ENCODE measurements around the gene SDK1. TPM values are rescaled to one million over a fixed set of nuclear protein-coding genes. Genes with fewer than 3 reads are reported as not detected.
A peak's percentile ranks its signal among the peaks of the same experiment; 100 is the strongest.

Gene SDK1
- total RNA-seq, 1 donor from 2014 or later: 3.9 TPM

DNA sequence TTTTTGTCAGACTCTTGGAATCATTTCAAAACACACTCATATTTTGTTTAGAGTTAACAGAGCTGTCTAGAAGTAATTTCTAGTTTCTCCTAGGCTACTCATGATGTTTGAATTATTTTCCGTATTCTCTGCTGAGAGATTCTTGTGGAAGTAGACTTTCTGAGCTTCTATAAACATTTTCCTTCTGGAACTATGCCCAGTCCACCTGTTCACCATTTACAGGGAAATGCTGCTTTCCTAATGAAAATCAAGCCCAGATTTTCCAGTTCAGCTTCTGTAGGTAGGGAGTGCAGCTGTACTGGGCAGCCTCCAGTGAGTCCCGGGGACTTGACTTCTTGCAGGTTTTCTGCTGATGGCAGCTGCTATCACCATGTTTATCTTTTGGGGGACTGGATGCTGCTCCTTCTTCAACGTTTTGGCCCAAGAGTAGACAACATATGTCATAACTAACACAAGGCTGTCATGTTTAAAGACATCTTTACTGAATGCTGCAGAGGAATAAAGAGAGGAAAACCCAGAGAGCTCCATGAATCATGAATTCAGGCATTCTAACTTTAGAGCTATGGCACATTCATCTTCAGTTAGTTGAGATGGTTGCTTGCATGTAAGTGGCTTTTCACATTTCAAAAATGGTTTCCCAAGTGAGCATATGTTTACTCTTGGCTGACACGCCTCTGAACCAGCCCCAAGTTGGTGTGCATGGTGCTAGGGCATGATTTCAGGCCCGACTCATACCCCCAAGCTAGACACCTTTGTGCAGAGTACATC, 85.6 kb downstream of the SDK1 start:
- no peaks in the 10 kb centered on the region for H3K36me3 ChIP-seq (ENCODE audit: control insufficient read depth, insufficient read depth, low read length)
- H3K4me3 ChIP-seq (ENCODE audit: low read depth, low read length): no peak overlapping the region
- TF ChIP-seq, protein P1, sequence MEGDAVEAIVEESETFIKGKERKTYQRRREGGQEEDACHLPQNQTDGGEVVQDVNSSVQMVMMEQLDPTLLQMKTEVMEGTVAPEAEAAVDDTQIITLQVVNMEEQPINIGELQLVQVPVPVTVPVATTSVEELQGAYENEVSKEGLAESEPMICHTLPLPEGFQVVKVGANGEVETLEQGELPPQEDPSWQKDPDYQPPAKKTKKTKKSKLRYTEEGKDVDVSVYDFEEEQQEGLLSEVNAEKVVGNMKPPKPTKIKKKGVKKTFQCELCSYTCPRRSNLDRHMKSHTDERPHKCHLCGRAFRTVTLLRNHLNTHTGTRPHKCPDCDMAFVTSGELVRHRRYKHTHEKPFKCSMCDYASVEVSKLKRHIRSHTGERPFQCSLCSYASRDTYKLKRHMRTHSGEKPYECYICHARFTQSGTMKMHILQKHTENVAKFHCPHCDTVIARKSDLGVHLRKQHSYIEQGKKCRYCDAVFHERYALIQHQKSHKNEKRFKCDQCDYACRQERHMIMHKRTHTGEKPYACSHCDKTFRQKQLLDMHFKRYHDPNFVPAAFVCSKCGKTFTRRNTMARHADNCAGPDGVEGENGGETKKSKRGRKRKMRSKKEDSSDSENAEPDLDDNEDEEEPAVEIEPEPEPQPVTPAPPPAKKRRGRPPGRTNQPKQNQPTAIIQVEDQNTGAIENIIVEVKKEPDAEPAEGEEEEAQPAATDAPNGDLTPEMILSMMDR (IDR thresholded peaks at IDR 0.05; ENCODE audit: insufficient read depth, low read length, poor library complexity, severe bottlenecking): no peak
- no peaks in the 10 kb centered on the region for H3K27me3 ChIP-seq (ENCODE audit: control insufficient read depth, insufficient read depth, low read length)
- DNase-seq (ENCODE audit: low read depth): no peak

DNA sequence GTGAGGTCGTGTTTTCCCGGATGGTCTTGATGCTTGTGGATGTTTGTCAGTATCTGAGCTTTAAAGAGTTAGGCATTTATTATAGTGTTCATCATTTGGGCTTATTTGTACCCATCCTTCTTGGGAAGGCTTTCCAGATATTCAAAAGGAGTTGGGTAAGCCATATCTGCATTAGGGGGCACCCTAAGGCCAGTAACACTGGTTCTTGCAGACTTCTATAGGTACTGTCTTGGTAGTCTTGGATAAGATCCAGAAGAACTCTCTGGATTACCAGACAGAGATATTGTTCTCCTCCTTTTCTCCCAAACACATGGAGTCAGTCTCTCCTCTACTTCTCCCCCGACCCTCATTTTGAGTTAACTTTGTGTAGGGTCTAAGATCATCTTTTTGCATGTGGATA, 92.8 kb downstream of the SDK1 start:
- TF ChIP-seq, protein P1 (IDR thresholded peaks at IDR 0.05; ENCODE audit: insufficient read depth, low read length, poor library complexity, severe bottlenecking): no peak
- no peak for DNase-seq (ENCODE audit: low read depth)
- no peak overlapping the region for H3K4me3 ChIP-seq (ENCODE audit: low read depth, low read length)
- no peaks in the 10 kb centered on the region for H3K36me3 ChIP-seq (ENCODE audit: control insufficient read depth, insufficient read depth, low read length)
- H3K27me3 ChIP-seq (ENCODE audit: control insufficient read depth, insufficient read depth, low read length): no peaks in the 10 kb centered on the region

DNA sequence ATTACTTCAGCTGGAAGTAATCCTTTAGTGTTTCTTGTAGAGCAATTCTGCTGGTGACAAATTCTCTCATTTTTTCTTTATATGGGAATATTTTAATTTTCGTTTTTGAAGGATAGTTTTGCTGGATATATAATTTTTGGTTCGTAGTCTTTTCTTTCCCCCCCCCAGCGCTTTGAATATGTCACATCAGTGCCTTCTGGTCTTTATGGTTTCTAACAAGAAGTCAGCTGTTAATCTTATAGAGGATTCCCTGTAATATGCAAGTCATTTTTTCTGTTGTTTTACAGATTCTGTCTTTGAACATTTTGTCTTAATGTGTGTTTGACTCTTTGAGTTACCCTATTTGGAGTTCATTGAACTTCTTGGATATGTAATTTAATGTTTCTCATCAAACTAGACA, 96.3 kb downstream of the SDK1 start:
- no peaks in the 10 kb centered on the region for H3K36me3 ChIP-seq (ENCODE audit: control insufficient read depth, insufficient read depth, low read length)
- no peaks in the 10 kb centered on the region for H3K27me3 ChIP-seq (ENCODE audit: control insufficient read depth, insufficient read depth, low read length)
- no peak for DNase-seq (ENCODE audit: low read depth)
- TF ChIP-seq, protein P1 (IDR thresholded peaks at IDR 0.05; ENCODE audit: insufficient read depth, low read length, poor library complexity, severe bottlenecking): no peak
- H3K4me3 ChIP-seq (ENCODE audit: low read depth, low read length): no peak overlapping the region

DNA sequence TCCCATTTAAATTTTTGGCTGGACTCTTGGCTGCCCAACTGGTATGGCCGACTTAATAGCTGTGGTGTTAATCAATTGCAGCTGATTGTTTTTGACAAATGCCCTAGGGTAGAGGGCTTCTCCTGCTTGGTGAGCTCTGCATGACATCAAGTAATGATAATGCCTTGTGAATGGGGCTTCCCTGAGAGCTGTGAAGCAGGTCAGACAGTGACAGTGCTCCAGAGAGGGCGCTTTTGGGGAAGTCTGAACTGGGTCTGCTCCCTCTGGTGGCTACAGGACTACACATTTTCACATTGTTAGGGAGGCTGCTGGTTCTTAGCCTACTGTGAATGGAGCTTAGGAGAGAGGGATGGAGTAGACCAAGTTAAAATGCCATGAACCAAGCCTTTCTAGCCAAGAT, 98.8 kb downstream of the SDK1 start:
- no peaks in the 10 kb centered on the region for H3K27me3 ChIP-seq (ENCODE audit: control insufficient read depth, insufficient read depth, low read length)
- no peaks in the 10 kb centered on the region for H3K36me3 ChIP-seq (ENCODE audit: control insufficient read depth, insufficient read depth, low read length)
- TF ChIP-seq, protein P1 (IDR thresholded peaks at IDR 0.05; ENCODE audit: insufficient read depth, low read length, poor library complexity, severe bottlenecking): peak; percentile 24
- no peak for DNase-seq (ENCODE audit: low read depth)
- H3K4me3 ChIP-seq (ENCODE audit: low read depth, low read length): no peak overlapping the region

DNA sequence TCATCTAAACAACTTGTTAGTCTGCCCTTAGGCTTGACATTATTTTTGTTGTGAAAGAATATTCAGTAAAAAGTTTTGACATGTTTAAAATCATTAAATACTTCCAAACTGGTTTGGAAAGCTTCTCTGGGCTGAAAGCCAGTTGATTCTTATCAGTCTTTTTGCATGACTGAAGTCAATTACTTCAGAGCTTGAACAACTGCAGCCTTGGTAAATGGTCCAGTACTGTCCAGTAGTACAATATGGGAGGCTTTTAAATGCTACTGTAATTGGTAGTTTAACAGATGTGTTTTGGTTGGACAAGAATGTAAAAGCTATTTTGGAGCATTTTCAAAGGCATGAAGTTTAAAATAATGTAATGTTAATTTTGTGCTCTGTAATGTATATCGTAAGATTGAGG, 103.4 kb downstream of the SDK1 start:
- Histone ChIP-seq H3K4me3 (ENCODE audit: low read depth, low read length) (no peak overlapping the region), H3K27me3 (ENCODE audit: control insufficient read depth, insufficient read depth, low read length) (no peaks in the 10 kb centered on the region), H3K36me3 (ENCODE audit: control insufficient read depth, insufficient read depth, low read length) (no peaks in the 10 kb centered on the region)
- TF ChIP-seq, protein P1 (IDR thresholded peaks at IDR 0.05; ENCODE audit: insufficient read depth, low read length, poor library complexity, severe bottlenecking): no peak
- DNase-seq (ENCODE audit: low read depth): peak; percentile 47

Data from kidney epithelial cell (primary cell).